Urothelium cell line (cell line): ENCODE data around the gene TEDC2.

ENCODE experiments used
- DNase-seq: peaks from one replicate; pipeline ENCODE4 v3.0.0; 2011; ENCODE audit warnings: low spot score, mixed read lengths
- FAIRE-seq: peaks from 2 replicates; lab custom pipeline; 2011; peaks lifted over from hg19 to GRCh38; lab: Jason Lieb, UNC

Gene TEDC2

DNA sequence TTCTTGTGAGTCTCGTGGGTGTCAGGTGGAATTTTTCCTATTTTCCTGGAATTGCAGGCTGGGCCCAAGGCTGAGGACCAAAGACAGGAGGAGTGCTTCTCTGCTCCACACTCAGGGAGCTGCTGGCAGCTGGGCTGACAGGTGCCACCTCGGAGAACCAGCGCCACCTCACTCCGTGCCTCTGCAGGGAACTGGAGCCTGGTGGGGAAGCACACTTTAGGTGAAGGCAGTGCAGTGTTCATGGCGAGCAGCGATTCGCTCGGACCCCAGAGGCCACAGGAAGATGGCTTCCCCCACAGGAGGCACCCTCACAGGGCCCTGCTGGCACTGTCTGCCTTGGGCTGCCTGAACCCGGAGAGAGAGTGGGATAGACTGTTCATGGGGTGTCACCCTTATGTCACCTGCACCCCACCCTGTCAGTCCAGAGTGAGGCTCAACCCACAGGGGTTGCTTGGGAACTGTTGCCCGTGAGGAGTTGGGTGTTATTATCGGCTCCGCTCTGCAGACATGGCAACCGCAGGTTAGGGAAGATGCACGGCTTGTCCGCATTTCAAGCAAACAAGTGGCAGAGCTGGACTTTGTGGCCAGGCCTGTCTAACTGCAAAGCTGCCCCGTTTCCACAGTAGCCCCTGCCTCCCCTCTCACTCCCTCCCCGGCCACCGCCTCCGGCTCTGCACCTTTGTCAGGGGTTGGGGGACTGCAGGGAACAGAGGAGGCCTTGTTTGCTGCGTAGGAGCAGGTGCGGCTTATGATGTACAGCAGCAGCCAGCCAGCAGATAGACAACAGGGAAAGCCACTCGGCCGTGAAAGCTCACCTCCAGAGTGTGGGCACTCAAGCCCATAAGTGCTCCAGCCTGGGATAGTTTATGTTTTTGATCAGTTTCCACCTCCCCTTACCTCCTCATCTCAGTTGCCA is 30.5 kb downstream of the TEDC2 start:
- DNase-seq (no peak), FAIRE-seq (no peak)

- no peak for FAIRE-seq
Observed at GRCh38 chr16:2492292-2492691, 32.4 kb downstream of the TEDC2 start.

DNA sequence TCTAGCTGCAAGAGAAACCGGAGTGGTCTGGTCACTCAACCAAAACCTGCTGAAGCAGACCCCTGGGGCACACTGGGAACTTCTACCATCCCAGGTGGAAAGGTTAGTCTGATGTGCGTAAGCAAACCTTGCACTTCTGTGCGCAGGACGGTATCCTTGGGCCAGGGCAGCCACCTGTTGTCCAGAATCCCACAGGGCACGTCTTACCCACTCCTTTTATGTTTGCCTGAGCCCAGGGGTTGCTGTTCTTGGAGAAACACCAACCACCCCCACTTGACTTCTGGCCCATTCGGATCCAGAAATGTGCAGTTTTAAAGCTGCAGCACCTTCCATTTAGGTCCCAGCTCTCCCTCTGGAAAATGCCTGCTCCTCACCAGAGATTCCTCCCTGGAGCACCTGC is 33.7 kb downstream of the TEDC2 start:
- FAIRE-seq (no peak), DNase-seq (no peak)

More at GRCh38 chr16:2492292-2492691, 32.4 kb downstream of the TEDC2 start:
- DNase-seq, result no peak

DNA sequence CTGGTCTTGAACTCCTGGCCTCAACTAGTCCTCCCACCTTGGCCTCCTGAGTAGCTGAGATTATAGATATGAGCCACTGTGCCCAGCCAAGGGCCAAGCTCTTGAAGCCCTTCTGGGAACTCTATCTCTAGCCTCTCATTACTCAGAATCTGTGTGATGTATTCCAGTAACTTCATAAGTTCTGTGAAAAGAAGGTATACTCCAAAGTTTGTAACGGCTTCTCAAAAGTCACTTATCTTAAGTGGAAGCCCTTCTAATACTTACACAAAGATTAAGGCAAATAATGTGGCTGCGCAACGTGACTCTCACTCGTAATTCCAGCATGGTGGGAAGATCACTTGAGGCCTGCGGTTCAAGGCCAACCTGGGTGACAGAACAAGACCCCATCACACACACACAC is 34.7 kb downstream of the TEDC2 start:
- FAIRE-seq (no peak), DNase-seq (no peak)

GRCh38 chr16:2495041-2495440 is 35.1 kb downstream of the TEDC2 start:
- no peak for FAIRE-seq

DNA sequence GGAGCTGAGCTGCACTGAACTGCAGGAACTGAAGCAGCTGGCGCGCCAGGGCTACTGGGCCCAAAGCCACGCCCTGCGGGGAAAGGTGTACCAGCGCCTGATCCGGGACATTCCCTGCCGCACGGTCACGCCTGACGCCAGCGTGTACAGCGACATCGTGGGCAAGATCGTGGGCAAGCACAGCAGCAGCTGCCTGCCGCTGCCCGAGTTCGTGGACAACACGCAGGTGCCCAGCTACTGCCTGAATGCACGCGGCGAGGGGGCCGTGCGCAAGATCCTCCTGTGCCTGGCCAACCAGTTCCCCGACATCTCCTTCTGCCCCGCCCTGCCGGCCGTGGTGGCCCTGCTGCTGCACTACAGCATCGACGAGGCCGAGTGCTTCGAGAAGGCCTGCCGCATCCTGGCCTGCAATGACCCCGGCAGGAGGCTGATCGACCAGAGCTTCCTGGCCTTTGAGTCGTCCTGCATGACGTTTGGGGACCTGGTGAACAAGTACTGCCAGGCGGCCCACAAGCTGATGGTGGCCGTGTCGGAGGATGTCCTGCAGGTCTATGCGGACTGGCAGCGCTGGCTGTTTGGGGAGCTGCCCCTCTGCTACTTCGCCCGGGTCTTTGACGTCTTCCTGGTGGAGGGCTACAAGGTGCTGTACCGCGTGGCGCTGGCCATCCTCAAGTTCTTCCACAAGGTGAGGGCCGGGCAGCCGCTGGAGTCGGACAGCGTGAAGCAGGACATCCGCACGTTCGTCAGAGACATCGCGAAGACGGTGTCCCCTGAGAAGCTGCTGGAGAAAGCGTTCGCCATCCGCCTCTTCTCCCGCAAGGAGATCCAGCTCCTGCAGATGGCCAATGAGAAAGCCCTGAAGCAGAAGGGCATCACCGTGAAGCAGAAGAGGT is 36.6 kb downstream of the TEDC2 start:
- DNase-seq (no peak), FAIRE-seq (no peak)

More at GRCh38 chr16:2495041-2495440, 35.1 kb downstream of the TEDC2 start:
- DNase-seq, result no peak

DNA sequence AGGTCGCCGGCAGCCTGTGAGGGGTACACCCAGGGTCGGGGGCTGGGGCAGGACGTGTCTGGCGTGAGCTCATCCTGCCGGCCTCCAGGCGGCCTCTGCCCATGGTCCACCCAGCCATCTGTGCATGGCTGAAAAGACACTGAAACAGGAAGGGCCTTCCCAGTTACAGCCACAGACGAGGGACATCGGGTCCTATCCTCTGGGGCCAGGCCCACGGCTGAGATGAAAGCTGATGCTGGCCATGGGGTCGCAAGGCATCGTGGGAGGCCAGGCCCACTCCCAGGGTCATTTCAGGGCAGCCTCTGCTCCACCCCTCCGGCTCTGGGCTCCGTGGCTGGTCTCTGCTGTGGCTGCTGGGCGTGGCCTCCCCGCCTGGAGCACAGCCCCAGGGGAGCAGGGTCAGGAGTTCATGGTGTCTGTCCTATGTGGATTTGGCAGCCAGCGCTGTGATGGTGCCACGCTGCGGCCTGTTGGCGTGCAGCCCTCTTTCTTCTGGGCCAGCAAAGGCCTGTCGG is 37.3 kb downstream of the TEDC2 start:
- DNase-seq (no peak), FAIRE-seq (no peak)

DNA sequence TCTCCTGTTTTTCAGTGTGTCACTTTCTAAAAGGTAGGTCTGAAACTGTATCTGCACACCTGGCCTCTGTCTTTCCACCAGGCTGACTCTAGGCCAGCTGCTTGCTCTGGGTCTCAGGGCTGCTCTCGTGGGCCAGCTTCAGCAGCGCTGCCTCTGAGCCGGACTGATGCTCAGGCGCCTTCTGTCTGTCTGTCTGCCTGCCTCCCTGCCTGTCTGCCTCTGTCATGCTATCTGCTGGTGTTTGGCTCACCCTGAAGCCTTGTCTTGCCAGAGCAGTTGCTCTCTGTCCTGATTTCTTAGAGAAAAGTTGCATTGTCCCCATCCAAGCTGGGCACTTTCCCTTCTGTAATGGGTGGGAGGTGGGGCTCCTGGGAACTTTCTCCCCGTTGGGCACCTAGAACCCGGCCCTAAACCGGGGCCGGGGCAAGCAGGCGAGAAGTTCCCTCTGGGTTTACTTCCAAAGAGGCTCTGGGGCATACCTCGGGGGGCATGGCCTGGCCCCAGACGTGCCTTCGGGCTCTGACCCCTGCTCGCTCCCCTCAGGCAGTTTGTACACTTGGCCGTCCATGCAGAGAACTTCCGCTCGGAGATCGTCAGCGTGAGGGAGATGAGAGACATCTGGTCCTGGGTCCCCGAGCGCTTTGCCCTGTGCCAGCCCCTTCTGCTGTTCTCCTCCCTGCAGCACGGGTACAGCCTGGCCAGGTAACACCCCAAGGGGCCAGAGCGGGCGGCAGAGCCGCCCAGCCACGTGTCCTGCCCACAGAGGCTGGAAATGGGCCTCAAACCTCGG is 38.0 kb downstream of the TEDC2 start:
- no peak for FAIRE-seq

DNA sequence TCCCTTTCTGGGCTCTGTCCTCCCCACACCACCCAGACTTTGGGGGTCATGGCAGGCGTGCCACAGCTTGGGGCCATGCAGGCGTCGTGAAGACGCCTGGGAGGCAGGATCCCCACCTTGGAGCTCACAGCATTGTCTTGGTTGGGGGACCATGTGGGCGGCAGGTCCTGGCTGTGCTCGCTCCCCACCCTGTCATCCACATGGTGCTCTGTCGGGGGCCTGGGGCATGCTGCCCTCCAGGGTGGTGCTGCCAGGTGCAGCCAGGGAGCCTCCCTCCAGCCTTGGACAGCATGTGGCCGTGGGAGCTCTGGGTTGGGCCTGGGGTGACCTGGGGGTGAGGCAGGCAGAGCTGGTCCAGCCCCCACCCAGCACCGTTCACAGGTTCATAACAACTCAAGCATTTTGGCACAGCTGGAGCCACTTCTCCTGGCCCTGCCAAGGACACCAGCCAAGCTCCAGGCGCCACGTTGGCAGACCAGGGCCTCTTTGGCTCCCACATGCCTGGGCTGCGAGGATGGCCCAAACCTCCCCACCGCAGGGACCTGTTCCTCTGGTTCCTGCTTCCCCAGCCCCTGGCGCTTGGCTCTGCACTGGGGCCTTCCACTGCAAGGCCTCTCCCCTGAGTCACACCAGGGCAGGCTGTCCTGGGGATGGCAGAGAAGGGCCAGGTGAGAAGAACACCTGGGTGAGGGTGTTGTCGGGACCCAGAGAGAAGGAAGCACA is 38.8 kb downstream of the TEDC2 start:
- no peak for DNase-seq
- no peak for FAIRE-seq

More for the DNA sequence above, 38.0 kb downstream of the TEDC2 start:
- DNase-seq, result no peak

- DNase-seq (no peak), FAIRE-seq (no peak)
Observed at GRCh38 chr16:2499454-2499853, 39.5 kb downstream of the TEDC2 start.

DNA sequence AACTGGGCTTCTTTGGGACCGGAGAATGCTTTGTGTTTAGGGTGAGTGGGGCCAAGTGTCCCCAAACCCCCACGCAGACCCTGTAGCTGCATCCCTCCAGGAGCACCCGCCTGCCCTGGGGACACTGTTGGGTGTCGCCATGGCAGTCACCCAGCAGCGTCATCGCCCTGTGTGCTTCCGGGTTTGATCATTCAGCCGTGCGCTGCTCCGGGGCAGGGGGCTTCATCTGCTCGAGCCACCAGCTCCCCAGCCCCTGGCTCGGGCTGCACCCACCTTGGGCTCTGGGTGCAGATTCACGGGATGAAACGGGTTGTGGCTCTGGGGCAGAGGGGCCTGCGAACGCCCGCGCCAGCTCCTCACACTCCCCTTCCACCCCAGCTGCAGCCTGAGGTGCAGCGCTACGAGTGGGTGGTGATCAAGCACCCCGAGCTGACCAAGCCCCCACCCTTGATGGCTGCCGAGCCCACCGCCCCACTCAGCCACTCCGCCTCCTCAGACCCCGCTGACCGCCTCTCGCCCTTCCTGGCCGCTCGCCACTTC is 40.1 kb downstream of the TEDC2 start:
- no peak for FAIRE-seq
- no peak for DNase-seq

- no peak for FAIRE-seq
- no peak for DNase-seq
Observed at GRCh38 chr16:2500430-2500917, 40.6 kb downstream of the TEDC2 start.

DNA sequence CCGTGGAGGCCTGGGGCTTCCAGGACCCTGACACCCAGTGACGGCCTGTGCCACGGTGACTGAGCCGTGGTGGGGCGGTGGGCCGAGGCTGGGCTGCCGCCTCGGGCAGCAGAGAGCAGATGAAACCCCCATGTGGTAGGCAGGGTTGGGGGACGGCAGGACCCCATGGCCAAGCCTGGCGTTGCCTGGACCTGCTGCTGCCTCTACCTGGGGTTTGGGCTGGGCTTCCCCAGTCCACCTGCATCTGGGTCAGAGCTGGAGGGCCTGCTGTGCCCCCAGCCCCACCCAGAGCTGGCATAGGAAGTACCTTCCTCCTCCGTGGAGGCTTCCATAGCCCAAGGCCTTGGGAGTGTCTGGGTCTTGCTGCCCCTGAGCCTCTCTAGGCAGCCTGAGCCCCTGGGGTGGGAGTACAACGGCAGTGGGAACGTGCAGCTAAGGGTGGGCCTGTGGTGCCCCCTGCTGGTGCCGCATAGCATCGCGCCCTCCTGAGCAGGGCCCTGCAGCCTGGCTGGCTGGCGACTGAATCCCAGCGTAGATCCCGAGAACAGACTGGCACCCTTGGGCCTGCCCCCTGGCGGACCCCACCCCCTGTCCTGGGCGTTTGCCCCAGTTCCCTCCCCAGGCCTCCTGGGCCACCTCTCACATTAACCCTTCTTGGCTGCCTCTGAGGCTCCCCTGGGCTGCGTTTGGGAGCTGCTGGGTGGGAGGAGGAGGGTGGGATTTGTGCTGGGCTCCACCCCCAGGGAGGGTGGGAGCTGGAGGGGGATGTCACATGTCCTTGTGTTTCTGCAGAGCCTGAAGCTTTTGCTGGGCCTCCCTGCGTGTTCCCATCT is 41.2 kb downstream of the TEDC2 start:
- DNase-seq (peak; percentile 82), FAIRE-seq (peak; percentile 91)

DNA sequence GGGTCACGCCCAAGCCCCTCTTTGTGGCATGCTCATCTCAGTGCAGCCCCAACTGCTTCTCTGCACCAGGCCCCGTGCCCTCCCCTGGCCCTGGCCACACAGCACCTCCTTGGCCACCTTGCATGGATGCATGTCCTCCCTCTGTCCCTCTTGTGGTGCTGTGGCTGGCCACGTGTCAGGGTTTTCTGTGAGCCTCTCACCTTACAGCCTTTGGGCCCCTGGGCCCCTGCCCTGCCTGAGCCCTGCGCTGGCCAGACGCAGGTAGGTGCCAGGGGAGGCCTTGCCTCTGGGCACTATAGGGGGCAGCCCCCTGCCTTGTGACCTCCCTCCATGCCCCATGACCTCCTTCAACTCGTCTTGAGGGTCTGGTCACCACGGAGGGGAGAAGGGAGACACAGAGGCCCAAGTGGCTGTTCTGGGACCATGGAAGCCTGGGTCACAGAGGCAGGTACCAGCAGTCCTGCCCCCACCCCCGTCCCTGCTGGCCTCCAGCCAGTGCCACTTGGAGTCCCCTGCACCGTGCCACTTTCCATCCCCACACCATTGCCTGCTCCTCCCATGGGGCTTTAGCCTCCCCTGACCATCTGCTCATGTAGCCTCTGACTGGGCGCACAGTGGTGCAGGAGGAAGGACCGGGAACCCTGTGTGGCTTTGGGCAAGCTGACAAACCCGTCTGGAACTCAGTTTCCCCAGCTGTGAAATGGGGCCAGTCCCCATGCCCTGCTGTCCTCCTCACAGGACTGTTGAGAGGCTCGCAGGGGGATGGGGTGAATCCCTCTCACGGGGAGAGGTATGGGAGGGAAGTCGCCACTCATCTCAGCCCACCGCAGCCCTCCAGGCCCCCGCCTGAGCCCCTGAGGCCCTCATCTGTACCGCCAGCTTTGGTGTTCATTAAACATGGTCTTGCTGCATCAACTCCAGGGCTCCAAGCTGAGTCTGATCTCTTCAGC is 42.3 kb downstream of the TEDC2 start:
- no peak for DNase-seq
- FAIRE-seq, result no peak

DNA sequence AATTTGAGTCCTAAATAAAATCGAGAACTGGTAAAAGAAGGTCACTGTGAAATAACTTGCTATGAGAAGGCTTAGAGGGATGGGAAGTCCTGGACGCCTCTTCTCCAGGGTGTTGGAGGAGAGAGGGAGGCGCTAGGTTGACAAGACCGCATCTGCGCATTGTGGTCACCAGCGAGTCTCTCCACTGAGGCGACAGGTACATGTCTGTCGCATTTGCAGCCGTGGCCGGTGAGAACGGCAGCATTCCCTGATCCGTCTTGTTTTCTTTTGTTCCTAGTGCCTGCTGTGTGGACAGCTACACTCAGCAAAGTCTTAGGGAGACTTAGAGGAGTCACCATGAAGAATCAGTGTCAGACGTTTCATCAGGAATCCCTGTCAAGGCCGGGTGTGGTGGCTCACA is 45.8 kb downstream of the TEDC2 start:
- no peak for FAIRE-seq
- no peak for DNase-seq

DNA sequence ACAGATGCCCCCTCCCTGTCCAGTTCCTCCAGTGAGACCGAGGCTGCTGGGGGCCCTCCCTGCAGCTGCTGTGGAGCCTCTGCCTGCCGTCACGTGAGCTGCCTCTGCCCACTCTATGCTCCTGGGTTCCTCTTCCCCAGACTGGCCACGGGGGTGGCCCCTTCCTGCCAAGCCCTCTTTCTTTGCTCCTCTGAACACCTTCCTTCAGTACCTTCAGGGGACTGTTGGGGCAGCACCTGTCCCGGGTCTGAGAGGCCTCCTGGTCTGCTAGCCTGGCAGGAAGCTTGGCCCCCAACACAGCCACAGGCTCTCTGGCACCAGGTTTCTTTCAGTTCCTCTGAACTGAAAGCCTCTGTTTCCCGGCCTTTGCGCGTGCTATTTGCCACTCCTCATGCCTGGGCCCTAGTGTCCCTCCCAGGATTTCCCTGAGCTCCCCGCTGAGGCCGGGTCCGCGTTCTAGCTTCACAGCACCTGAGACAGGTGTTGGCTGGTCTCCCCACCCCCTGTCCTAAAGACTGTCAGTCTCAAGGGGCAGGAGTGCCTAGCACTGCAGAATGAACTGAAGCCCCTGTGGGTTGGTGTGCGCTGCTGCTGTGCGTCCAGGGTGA is 47.2 kb downstream of the TEDC2 start:
- FAIRE-seq (no peak), DNase-seq (no peak)

GRCh38 chr16:2507665-2508064 is 47.8 kb downstream of the TEDC2 start:
- no peak for FAIRE-seq

More at GRCh38 chr16:2507665-2508064, 47.8 kb downstream of the TEDC2 start:
- DNase-seq, result no peak
